ENCODE data around the gene ZNRF1. TPM values are rescaled to one million over a fixed set of nuclear protein-coding genes. Genes with fewer than 3 reads are reported as not detected.

The ZNRF1 gene
- total RNA-seq, 2 donors from 2014 or later, result 27.7 to 29.7 TPM

- TF ChIP-seq CTCF (IDR thresholded peaks at IDR 0.05), result no peak
- no peaks in the 10 kb centered on the region for H3K9me3 ChIP-seq
- DNase-seq, result no peak
- H3K27ac ChIP-seq, result no peak overlapping the region
- no peaks in the 10 kb centered on the region for H3K27me3 ChIP-seq
- H3K4me3 ChIP-seq, result no peak overlapping the region
- no peaks in the 10 kb centered on the region for H3K36me3 ChIP-seq
- H3K4me1 ChIP-seq, result peaks cover 4% of the 10 kb centered on the region
- intact Hi-C loops (cut with DNase I), result no loop called here
- no peak overlapping the region for H3K9ac ChIP-seq (ENCODE audit: low read depth in 2 of 2, low read length in 2 of 2)
Observed at GRCh38 chr16:75062135-75062975, 63.5 kb downstream of the ZNRF1 start.

- Histone ChIP-seq H3K27me3 (no peaks in the 10 kb centered on the region), H3K27ac (no peak overlapping the region), H3K36me3 (no peaks in the 10 kb centered on the region), H3K9ac (ENCODE audit: low read depth in 2 of 2, low read length in 2 of 2) (no peak overlapping the region), H3K4me1 (peaks cover 4% of the 10 kb centered on the region), H3K4me3 (no peak overlapping the region), H3K9me3 (no peaks in the 10 kb centered on the region)
- intact Hi-C loops (cut with DNase I), result no loop called here
- DNase-seq, result no peak
- no peak for TF ChIP-seq CTCF (IDR thresholded peaks at IDR 0.05)
Observed at GRCh38 chr16:75062976-75063346, 64.1 kb downstream of the ZNRF1 start.

DNA sequence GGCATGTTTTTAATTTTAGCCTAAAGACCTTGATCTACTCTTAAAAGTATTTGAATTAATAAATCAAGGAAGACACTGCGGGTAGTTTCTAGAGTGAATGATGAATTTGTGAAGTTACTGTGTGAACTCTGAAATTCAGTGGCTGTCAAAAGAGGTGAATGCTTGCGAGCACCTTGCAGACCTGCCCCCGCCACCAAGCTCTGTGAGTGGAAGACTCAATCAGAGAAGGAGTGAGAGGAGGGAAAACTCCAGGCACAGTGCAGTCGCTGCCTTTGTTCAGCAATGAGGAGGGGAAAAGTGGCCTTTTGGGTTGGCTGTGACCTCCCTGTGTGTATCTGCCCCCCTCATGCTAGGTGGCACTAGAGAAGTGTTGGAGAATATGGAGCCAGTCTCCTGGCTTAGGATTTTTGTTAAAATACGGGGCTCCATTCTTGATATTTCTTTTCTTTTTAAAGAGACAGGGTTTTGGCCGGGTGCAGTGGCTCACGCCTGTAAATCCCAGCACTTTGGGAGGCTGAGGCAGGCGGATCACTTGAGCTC is 64.8 kb downstream of the ZNRF1 start:
- H3K9ac ChIP-seq (ENCODE audit: low read depth in 2 of 2, low read length in 2 of 2), result peak overlapping the region in 1 of 2 donors; percentile 58
- intact Hi-C loops (cut with DNase I), result no loop called here
- TF ChIP-seq CTCF (IDR thresholded peaks at IDR 0.05), result no peak
- H3K36me3 ChIP-seq, result no peaks in the 10 kb centered on the region
- peak overlapping the region; percentile 78 for H3K27ac ChIP-seq
- no peaks in the 10 kb centered on the region for H3K27me3 ChIP-seq
- H3K4me1 ChIP-seq, result peaks cover 4% of the 10 kb centered on the region
- no peak overlapping the region for H3K4me3 ChIP-seq
- DNase-seq, result no peak
- no peaks in the 10 kb centered on the region for H3K9me3 ChIP-seq

DNA sequence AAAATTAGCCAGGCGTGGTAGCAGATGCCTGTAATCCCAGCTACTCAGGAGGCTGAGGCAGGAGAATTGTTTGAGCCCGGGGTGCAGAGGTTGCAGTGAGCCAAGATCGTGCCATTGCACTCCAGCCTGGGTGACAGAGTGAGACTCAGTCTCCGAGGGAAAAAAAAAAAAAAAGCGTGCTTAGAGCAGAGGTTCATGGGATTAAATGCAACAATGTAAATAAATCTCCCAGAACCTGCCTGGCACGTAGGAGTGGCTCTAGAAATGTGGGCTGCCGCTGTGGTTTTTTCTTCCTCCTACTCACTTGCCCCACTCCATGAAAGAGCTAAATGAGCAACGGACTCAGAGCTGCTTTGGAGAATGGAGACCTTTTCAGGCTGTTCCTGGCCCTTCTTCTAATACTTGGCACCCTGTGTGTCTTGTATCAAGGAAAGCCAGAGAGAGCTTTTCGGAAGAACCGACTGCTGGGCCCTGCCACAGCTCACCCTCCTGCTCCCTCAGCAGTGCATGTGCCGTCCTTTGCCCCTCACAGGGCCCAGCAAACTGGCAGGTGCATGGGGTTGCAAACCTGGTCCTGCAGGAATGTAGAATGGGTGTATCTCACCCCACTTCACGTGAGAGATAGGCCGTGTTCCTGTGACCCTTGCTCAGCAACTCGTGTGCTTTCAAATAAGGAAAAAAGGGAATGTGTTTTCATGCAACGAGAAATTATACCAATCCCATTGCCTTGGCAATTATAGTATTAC is 65.8 kb downstream of the ZNRF1 start:
- Histone ChIP-seq H3K36me3 (no peaks in the 10 kb centered on the region), H3K4me3 (no peak overlapping the region), H3K9me3 (no peaks in the 10 kb centered on the region), H3K9ac (ENCODE audit: low read depth in 2 of 2, low read length in 2 of 2) (peak overlapping the region in 1 of 2 donors; percentile 76), H3K27ac (peak overlapping the region; percentile 78), H3K27me3 (no peaks in the 10 kb centered on the region), H3K4me1 (peaks cover 4% of the 10 kb centered on the region)
- TF ChIP-seq CTCF (IDR thresholded peaks at IDR 0.05), result no peak
- intact Hi-C loops (cut with DNase I), result no loop called here
- DNase-seq, result peak; percentile 77

GRCh38 chr16:75065149-75065505 is 66.3 kb downstream of the ZNRF1 start:
- peaks cover 4% of the 10 kb centered on the region for H3K4me1 ChIP-seq
- peak; percentile 49 for DNase-seq
- H3K27ac ChIP-seq, result peak overlapping the region; percentile 78
- intact Hi-C loops (cut with DNase I), result no loop called here
- no peak for TF ChIP-seq CTCF (IDR thresholded peaks at IDR 0.05)
- no peaks in the 10 kb centered on the region for H3K36me3 ChIP-seq
- H3K27me3 ChIP-seq, result no peaks in the 10 kb centered on the region
- peak overlapping the region; percentile 30 to 76 for H3K9ac ChIP-seq (ENCODE audit: low read depth in 2 of 2, low read length in 2 of 2)
- H3K4me3 ChIP-seq, result no peak overlapping the region
- no peaks in the 10 kb centered on the region for H3K9me3 ChIP-seq
